Vagina (tissue), 2 donors: ENCODE measurements around the gene DNM2. TPM values are rescaled to one million over a fixed set of nuclear protein-coding genes. Genes with fewer than 3 reads are reported as not detected.

Source experiments
- DNase-seq, 2 donors: peaks; one replicate each; pipeline ENCODE4 v3.0.0-alpha.2; 2017; ENCODE audit errors: extremely low spot score in 2 of 2
- H3K27ac ChIP-seq: fragments of 200-600 bp; sonication (generic); one replicate; pipeline ENCODE4 v1.5.1; 2019
- H3K27me3 ChIP-seq: fragments of 200-600 bp; sonication (generic); one replicate; pipeline ENCODE4 v1.5.1; 2019
- H3K36me3 ChIP-seq, 2 donors: fragments of 200-600 bp; sonication (generic); one replicate each; pipeline ENCODE4 v1.5.1; 2017 to 2019
- H3K4me1 ChIP-seq: fragments of 200-600 bp; sonication (generic); one replicate; pipeline ENCODE4 v1.5.1; 2019
- H3K4me3 ChIP-seq, 2 donors: fragments of 200-600 bp; sonication (generic); 1 replicate in 1 of 2; 2 replicates in 1 of 2; pipeline ENCODE4 v1.5.1; 2016 to 2019
- H3K9me3 ChIP-seq: fragments of 200-600 bp; sonication (generic); one replicate; pipeline ENCODE4 v1.5.1; 2019
- POLR2A ChIP-seq, 2 donors: fragments of 450-650 bp; IDR thresholded peaks; one replicate each; pipeline ENCODE4 v1.6.1; 2017; ENCODE audit warnings: antibody characterized with exemption in 2 of 2, mild to moderate bottlenecking in 2 of 2, moderate library complexity in 2 of 2
- POLR2AphosphoS5 ChIP-seq, 2 donors: sonication (generic); formaldehyde crosslinking; IDR thresholded peaks; one replicate each; pipeline ENCODE4 v1.9.0; 2017; ENCODE audit warnings: antibody characterized with exemption in 2 of 2, mild to moderate bottlenecking in 2 of 2, low read depth in 1 of 2; ENCODE audit not compliant: insufficient read depth in 1 of 2
- intact Hi-C: fragments of 100-400 bp; cut with DNase I; formaldehyde crosslinking; loops from one replicate; pipeline ENCODE4 v1.15.1; 2023
- total RNA-seq: library from RNA; depleted of rRNA; stranded (reverse); fragments of >200 nt; gene quantifications from one replicate; pipeline ENCODE4 v1.2.3, GENCODE V29; 2016
- TF ChIP-seq, protein P1 (sequence below), 3 experiments: fragments of 450-650 bp in 2 of 3; fragments of 200-600 bp in 1 of 3; sonication (generic) in 1 of 3; IDR thresholded peaks; one replicate each; pipeline ENCODE4 v1.5.1; 2017 to 2019; ENCODE audit warnings: antibody characterized with exemption in 3 of 3, mild to moderate bottlenecking in 2 of 3, moderate library complexity in 2 of 3

DNM2 gene
- total RNA-seq, 1 donor from 2014 or later: 128 TPM

DNA sequence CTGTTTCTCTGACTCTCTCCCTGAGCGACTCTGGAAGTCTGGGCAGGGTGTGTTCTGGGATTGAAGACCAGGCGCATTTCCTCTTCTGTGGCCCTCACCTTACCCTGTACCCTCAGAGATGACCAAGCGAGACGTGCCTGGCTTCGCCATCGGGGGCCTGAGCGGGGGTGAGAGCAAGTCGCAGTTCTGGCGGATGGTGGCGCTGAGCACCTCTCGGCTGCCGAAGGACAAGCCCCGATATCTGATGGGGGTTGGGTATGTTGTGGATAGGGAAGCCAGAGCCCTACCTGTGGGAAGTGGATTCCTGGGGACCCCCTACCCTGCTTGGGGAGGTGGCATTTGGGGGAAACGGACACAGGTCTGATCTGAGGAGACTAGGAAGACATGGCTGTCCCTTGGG lies 5.8 kb upstream of the DNM2 start:
- DNase-seq: no peak
- TF ChIP-seq, protein P1, sequence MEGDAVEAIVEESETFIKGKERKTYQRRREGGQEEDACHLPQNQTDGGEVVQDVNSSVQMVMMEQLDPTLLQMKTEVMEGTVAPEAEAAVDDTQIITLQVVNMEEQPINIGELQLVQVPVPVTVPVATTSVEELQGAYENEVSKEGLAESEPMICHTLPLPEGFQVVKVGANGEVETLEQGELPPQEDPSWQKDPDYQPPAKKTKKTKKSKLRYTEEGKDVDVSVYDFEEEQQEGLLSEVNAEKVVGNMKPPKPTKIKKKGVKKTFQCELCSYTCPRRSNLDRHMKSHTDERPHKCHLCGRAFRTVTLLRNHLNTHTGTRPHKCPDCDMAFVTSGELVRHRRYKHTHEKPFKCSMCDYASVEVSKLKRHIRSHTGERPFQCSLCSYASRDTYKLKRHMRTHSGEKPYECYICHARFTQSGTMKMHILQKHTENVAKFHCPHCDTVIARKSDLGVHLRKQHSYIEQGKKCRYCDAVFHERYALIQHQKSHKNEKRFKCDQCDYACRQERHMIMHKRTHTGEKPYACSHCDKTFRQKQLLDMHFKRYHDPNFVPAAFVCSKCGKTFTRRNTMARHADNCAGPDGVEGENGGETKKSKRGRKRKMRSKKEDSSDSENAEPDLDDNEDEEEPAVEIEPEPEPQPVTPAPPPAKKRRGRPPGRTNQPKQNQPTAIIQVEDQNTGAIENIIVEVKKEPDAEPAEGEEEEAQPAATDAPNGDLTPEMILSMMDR (IDR thresholded peaks at IDR 0.05): no peak
- no peak for TF ChIP-seq POLR2A (IDR thresholded peaks at IDR 0.05)
- no peak for TF ChIP-seq POLR2AphosphoS5 (IDR thresholded peaks at IDR 0.05; ENCODE audit: insufficient read depth in 1 of 2, low read depth in 1 of 2)
- intact Hi-C loops: no loop called here

DNA sequence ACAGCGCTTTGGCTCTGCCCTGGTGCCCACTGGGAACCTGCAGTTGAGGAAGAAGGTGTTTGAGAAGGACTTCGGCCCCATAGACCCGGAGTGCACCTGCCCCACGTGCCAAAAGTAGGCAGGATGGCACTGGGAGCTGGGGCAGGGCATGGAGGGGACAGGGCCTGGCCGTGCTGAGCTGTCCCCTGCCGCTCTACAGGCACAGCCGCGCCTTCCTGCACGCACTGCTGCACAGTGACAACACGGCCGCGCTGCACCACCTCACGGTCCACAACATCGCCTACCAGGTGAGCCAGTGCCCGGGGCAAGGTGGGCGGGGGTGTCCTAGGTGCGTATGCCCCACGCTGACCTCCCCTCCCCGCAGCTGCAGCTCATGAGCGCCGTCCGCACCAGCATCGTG lies 5.1 kb upstream of the DNM2 start:
- H3K4me1 ChIP-seq: peaks cover 4% of the 10 kb centered on the region
- no peak for DNase-seq
- H3K36me3 ChIP-seq: peaks cover 0 to 3% of the 10 kb centered on the region in 2 donors
- H3K27ac ChIP-seq: no peak overlapping the region
- no peaks in the 10 kb centered on the region for H3K27me3 ChIP-seq
- intact Hi-C loops: no loop called here
- H3K4me3 ChIP-seq: no peak overlapping the region
- H3K9me3 ChIP-seq: no peaks in the 10 kb centered on the region
- TF ChIP-seq POLR2A (IDR thresholded peaks at IDR 0.05) (no peak), POLR2AphosphoS5 (IDR thresholded peaks at IDR 0.05; ENCODE audit: insufficient read depth in 1 of 2, low read depth in 1 of 2) (no peak)
- TF ChIP-seq, protein P1 (IDR thresholded peaks at IDR 0.05): no peak

More for the DNA sequence above, 5.8 kb upstream of the DNM2 start:
- Histone ChIP-seq H3K4me1 (peaks cover 3% of the 10 kb centered on the region), H3K27ac (no peak overlapping the region), H3K36me3 (peaks cover 0 to 3% of the 10 kb centered on the region in 2 donors), H3K9me3 (no peaks in the 10 kb centered on the region), H3K27me3 (no peaks in the 10 kb centered on the region), H3K4me3 (no peak overlapping the region)

- DNase-seq: no peak
- Histone ChIP-seq H3K4me1 (peaks cover 4% of the 10 kb centered on the region), H3K27ac (no peak overlapping the region), H3K9me3 (no peaks in the 10 kb centered on the region), H3K27me3 (no peaks in the 10 kb centered on the region), H3K4me3 (no peak overlapping the region), H3K36me3 (peaks cover 0 to 3% of the 10 kb centered on the region in 2 donors)
- intact Hi-C loops: no loop called here
- TF ChIP-seq, protein P1 (IDR thresholded peaks at IDR 0.05): no peak
- no peak for TF ChIP-seq POLR2A (IDR thresholded peaks at IDR 0.05)
- TF ChIP-seq POLR2AphosphoS5 (IDR thresholded peaks at IDR 0.05; ENCODE audit: insufficient read depth in 1 of 2, low read depth in 1 of 2): no peak
Measured at GRCh38 chr19:10713317-10713716, 4.6 kb upstream of the DNM2 start.

- Histone ChIP-seq H3K27ac (peak overlapping the region; percentile 22), H3K36me3 (no peaks in the 10 kb centered on the region), H3K27me3 (no peaks in the 10 kb centered on the region), H3K4me3 (peak overlapping the region in 1 of 2 donors; percentile 5), H3K9me3 (no peaks in the 10 kb centered on the region), H3K4me1 (peaks cover 36% of the 10 kb centered on the region)
- TF ChIP-seq, protein P1 (IDR thresholded peaks at IDR 0.05): no peak
- TF ChIP-seq POLR2A (IDR thresholded peaks at IDR 0.05): no peak
- intact Hi-C loops: loop anchor here (5.0 kb wide), 1 partner anchor 145 kb away; no protein-coding TSS in a partner anchor
- DNase-seq: no peak
Measured at GRCh38 chr19:10717054-10717355, 874 bp upstream of the DNM2 start.

DNA sequence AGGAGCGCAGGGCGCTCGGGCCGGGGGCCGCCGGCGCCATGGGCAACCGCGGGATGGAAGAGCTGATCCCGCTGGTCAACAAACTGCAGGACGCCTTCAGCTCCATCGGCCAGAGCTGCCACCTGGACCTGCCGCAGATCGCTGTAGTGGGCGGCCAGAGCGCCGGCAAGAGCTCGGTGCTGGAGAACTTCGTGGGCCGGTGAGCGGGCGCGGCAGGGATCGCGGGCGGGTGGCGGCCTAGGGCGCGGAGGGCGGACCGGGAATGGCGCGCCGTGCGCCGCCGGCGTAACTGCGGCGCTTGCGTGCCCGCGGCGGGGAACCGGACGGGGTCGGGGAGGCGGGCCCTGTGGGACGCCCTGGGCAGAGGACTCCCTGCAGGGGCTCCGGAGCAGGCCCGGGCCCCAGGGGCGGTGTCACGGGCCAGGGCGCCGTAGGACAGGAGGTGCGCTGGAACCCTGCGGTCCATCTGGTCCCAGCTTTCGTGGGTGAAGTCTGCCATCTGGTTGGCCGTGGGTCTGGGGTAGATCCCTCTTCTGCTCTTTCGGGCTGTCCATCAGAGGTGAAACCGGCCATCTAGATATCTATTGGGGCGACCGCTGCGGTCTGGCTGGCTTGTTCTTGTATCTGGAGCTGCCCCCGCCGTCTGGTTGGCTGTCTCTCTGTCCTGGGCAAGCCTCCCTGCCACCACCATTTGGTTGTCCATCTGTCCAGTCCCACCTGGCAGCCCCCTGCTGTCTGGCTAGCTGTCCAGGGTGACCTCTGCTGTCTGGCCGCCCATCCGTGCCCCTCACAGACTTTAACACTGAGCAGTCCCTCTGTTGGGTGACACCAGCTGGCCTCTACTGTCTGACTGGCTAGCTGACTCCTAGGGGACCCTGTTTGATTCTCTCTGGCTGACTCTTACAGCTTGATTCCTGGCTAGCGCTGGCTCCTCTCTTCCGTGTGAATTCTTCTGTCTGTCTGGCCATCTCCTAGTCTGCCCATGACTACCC lies 622 bp downstream of the DNM2 start:
- Histone ChIP-seq H3K36me3 (no peaks in the 10 kb centered on the region), H3K4me3 (peak overlapping the region; percentile 76 to 93), H3K9me3 (no peaks in the 10 kb centered on the region), H3K27me3 (no peaks in the 10 kb centered on the region), H3K4me1 (peaks cover 43% of the 10 kb centered on the region), H3K27ac (peak overlapping the region; percentile 87)
- no peak for DNase-seq
- no peak for TF ChIP-seq POLR2AphosphoS5 (IDR thresholded peaks at IDR 0.05; ENCODE audit: insufficient read depth in 1 of 2, low read depth in 1 of 2)
- TF ChIP-seq POLR2A (IDR thresholded peaks at IDR 0.05): no peak
- TF ChIP-seq, protein P1 (IDR thresholded peaks at IDR 0.05): no peak
- intact Hi-C loops: loop anchor here (5.0 kb wide), 1 partner anchor 144 kb away; no protein-coding TSS in a partner anchor
